GM15510 (cell line): ENCODE data around the gene ELMO1.

Experiments used
- POLR2A ChIP-seq: IDR thresholded peaks from 3 replicates; pipeline ENCODE4 v1.6.1; 2011; ENCODE audit warnings: borderline replicate concordance; ENCODE audit not compliant: insufficient read length; ENCODE audit errors: extremely low read depth

ELMO1 gene

GRCh38 chr7:37198041-37198905, 250.4 kb downstream of the ELMO1 start:
- no peak for TF ChIP-seq POLR2A

- TF ChIP-seq POLR2A = no peak
Observed at GRCh38 chr7:37197108-37197507, 251.6 kb downstream of the ELMO1 start.

DNA sequence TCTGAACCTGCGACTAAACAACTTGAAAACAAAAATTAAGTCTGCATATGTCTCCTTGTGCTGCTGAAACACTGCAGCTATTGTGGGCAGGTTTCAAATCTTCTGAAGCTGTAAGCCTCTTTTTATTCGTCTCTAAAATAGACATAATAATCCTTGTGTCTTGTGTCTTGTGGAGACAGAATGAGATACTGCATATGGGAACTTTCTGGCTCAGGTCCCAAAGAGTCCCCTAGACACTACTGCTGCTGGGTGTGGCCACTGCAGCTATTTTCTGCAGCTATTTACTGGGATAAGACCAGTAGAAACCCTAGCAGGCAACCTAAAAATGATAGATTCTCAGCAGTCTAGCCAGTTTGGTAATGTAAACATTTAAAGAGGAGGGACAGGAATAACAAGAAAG, 252.0 kb downstream of the ELMO1 start:
- TF ChIP-seq POLR2A = no peak

DNA sequence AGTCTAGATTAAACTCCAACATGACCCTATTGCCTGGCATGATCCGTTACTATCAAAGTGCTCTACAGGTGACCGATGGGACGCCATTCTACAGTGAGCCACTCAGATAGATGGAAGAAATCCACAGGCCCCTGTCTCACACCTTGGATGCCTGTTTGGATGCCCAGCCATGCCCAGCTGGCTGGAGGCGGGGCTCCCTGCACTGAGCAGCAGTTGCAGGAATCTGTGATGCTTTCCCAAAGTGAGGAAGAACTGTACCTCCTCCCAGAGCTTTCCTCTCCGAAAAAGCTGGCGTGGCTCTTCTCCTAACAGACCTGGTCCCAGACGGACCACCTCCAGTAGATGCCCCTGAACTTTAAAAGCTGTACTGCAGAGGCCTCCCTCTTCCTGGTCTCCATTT, 253.3 kb downstream of the ELMO1 start:
- no peak for TF ChIP-seq POLR2A

- no peak for TF ChIP-seq POLR2A
Observed at GRCh38 chr7:37194943-37195342, 253.7 kb downstream of the ELMO1 start.

- TF ChIP-seq POLR2A = no peak
Observed at GRCh38 chr7:37193775-37194135, 254.9 kb downstream of the ELMO1 start.

GRCh38 chr7:37193087-37193774, 255.4 kb downstream of the ELMO1 start:
- TF ChIP-seq POLR2A = no peak

- TF ChIP-seq POLR2A = no peak
Observed at GRCh38 chr7:37191797-37192196, 256.9 kb downstream of the ELMO1 start.

GRCh38 chr7:37187179-37187578, 261.5 kb downstream of the ELMO1 start:
- TF ChIP-seq POLR2A = no peak

- TF ChIP-seq POLR2A = no peak
Observed at GRCh38 chr7:37186753-37187152, 261.9 kb downstream of the ELMO1 start.

DNA sequence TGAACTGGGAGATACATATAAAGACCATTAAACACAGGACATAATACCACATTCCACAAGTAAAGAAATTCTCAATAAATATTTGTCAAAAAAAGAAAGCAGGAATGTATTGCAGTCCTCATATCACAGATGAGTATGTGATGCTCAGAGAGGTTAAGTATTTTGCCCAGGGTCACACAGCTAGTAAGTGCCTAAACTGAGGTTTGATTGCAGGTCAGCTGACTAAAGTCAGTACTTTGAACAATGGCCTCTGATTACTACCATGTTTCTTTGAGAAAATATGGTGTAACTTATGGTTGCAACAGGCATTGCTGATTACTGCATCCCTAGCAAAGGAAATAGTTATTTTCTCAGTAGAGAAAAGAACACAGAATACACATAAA, 267.1 kb downstream of the ELMO1 start:
- no peak for TF ChIP-seq POLR2A

GRCh38 chr7:37180828-37181549, 267.7 kb downstream of the ELMO1 start:
- TF ChIP-seq POLR2A = no peak

DNA sequence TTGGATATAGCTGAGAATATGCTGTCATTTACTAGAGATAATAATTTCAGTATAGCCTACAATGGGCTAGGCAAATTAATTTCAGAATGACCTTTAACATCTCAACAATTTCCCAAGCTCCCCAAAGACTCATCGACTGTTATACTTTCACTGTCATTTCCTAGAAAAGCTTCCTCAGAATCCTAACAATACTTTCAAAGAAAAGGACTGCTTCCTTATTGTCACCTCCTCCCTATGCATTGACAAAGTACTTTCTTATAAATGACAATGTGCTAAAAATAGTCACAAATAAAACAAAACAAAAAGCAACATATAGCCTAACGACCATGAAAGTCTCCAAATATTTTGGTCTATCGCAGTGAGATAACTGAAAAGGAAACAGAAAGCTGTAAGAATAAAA, 272.6 kb downstream of the ELMO1 start:
- no peak for TF ChIP-seq POLR2A

DNA sequence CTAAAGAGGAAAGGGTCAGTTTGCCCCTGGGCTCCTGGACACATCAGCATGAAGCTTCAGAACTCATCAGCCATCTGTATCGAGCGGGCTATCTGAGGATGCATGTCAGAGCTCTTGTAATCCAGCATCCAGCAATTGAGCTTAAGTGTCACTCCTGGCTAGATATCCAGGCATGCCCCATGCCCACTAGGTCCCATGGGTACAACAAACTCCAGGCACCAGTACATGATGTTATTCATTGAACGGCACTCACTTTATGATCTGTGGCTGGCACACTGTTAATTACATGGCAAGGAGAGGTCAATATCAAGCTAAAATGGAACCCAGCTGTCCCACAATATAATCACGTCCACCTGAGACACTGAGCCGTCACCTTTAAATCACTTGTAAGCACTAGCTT, 274.2 kb downstream of the ELMO1 start:
- TF ChIP-seq POLR2A = no peak

- no peak for TF ChIP-seq POLR2A
Observed at GRCh38 chr7:37173670-37174069, 275.0 kb downstream of the ELMO1 start.

GRCh38 chr7:37162106-37162505, 286.6 kb downstream of the ELMO1 start:
- TF ChIP-seq POLR2A = no peak

GRCh38 chr7:37160656-37161055, 288.0 kb downstream of the ELMO1 start:
- no peak for TF ChIP-seq POLR2A

DNA sequence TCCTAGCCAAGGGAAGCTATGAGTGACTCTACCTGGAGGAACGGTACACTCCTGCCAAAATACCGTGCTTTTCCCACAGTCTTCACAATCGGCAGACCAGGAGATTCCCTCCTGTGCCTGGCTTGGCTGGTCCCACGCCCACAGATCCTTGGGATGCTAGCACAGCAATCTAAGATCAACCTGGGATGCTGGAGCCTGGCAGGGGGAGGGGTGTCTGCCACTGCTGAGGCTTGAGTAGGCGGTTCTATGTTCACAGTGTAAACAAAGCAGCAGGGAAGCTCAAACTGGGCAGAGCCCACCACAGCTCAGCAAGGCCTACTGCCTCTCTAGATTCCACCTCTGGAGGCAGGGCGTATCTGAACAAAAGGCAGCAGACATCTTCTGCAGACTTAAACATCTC, 295.3 kb downstream of the ELMO1 start:
- TF ChIP-seq POLR2A = no peak
